ENCODE measurements around the gene AMACR. TPM values are rescaled to one million over a fixed set of nuclear protein-coding genes. Genes with fewer than 3 reads are reported as not detected.

Gene AMACR
- total and polyA plus RNA-seq, 2 of the 13 experiments (the other 11 are each of a cell fraction or from before 2014, with no cell fraction given) = 8.9 to 19.7 TPM

GRCh38 chr5:34007621-34008600, at the start of gene AMACR (continued):
- TF ChIP-seq JUN (CRISPR knock-in tag; IDR thresholded peaks at IDR 0.05) (peak; percentile 63; the same call in 1 of the 2 replicates), ZUFSP (CRISPR knock-in tag; IDR thresholded peaks at IDR 0.05; ENCODE audit: borderline replicate concordance) (no peak), MATR3 (CRISPR knock-in tag; IDR thresholded peaks at IDR 0.05) (no peak), ZFP91 (CRISPR knock-in tag; IDR thresholded peaks at IDR 0.05; ENCODE audit: borderline replicate concordance) (peak; percentile 88), JDP2 (CRISPR knock-in tag; IDR thresholded peaks at IDR 0.05; ENCODE audit: borderline replicate concordance) (no peak), NFIC (IDR thresholded peaks at IDR 0.05; ENCODE audit: low read length) (peak; percentile 21; the same call in 1 of the 2 replicates), NR3C1 (CRISPR knock-in tag; IDR thresholded peaks at IDR 0.05) (no peak), SRF (IDR thresholded peaks at IDR 0.05; ENCODE audit: low read depth, low read length) (peak; percentile 44; the same call in 1 of the 2 replicates), ZNF160 (CRISPR knock-in tag; IDR thresholded peaks at IDR 0.05) (peak; percentile 32; the same call in 1 of the 2 replicates), MED8 (CRISPR knock-in tag; IDR thresholded peaks at IDR 0.05; ENCODE audit: insufficient replicate concordance) (peak; percentile 39), ZSCAN22 (CRISPR knock-in tag; IDR thresholded peaks at IDR 0.05) (peak; percentile 12; the same call in 1 of the 2 replicates), KLF16 (CRISPR knock-in tag; IDR thresholded peaks at IDR 0.05) (peak in 1 of 2 experiments; percentile 75; a peak in 1 of 4 replicates), ZNF609 (CRISPR knock-in tag; IDR thresholded peaks at IDR 0.05; ENCODE audit: borderline replicate concordance) (peak; percentile 62; the same call in 1 of the 2 replicates), MTA1 (CRISPR knock-in tag; IDR thresholded peaks at IDR 0.05; ENCODE audit: borderline replicate concordance) (peak; percentile 84; the same call in 1 of the 2 replicates), ZNF570 (CRISPR knock-in tag; IDR thresholded peaks at IDR 0.05; ENCODE audit: borderline replicate concordance) (no peak), PLRG1 (conservative IDR thresholded peaks at IDR 0.05) (no peak), EHMT2 (IDR thresholded peaks at IDR 0.05; ENCODE audit: borderline replicate concordance, low read depth, low read length) (no peak), YEATS2 (CRISPR knock-in tag; IDR thresholded peaks at IDR 0.05; ENCODE audit: borderline replicate concordance) (peak; percentile 62; the same call in 1 of the 2 replicates), PHF20 (CRISPR knock-in tag; IDR thresholded peaks at IDR 0.05) (peak; percentile 74), ZNF546 (CRISPR knock-in tag; conservative IDR thresholded peaks at IDR 0.05) (peak; percentile 50; the same call in 1 of the 2 replicates), ZNF713 (CRISPR knock-in tag; IDR thresholded peaks at IDR 0.05) (no peak)
